MG63 (cell line): ENCODE results near the gene CDKN2AIPNL. TPM values are rescaled to one million over a fixed set of nuclear protein-coding genes. Genes with fewer than 3 reads are reported as not detected.
A peak's percentile ranks its signal among the peaks of the same experiment; 100 is the strongest.

Experiments
- DNase-seq: peaks from one replicate; pipeline ENCODE4 v3.0.0-alpha.2; 2020
- H3K27me3 ChIP-seq: fragments of 250-450 bp; sonication (Bioruptor Pico); 2 replicates; pipeline ENCODE4 v1.5.1; 2020; ENCODE audit warnings: mild to moderate bottlenecking, moderate library complexity
- H3K36me3 ChIP-seq: fragments of 250-450 bp; sonication (Bioruptor Pico); 2 replicates; pipeline ENCODE4 v1.5.1; 2020; ENCODE audit warnings: mild to moderate bottlenecking, moderate library complexity
- H3K4me3 ChIP-seq: fragments of 250-450 bp; sonication (Bioruptor Pico); 2 replicates; pipeline ENCODE4 v1.5.1; 2020; ENCODE audit warnings: mild to moderate bottlenecking, moderate library complexity
- H3K9me3 ChIP-seq: fragments of 250-450 bp; sonication (Bioruptor Pico); 2 replicates; pipeline ENCODE4 v1.5.1; 2020; ENCODE audit warnings: mild to moderate bottlenecking, moderate library complexity
- total RNA-seq: library from RNA; depleted of rRNA; stranded (reverse); fragments of >200 nt; shearing (Covaris generic); gene quantifications from 2 replicates; pipeline ENCODE4 v1.2.3, GENCODE V29; 2014; ENCODE audit warnings: low replicate concordance

Gene CDKN2AIPNL
- total RNA-seq, 1 experiment from 2014 or later = 116 TPM

DNA sequence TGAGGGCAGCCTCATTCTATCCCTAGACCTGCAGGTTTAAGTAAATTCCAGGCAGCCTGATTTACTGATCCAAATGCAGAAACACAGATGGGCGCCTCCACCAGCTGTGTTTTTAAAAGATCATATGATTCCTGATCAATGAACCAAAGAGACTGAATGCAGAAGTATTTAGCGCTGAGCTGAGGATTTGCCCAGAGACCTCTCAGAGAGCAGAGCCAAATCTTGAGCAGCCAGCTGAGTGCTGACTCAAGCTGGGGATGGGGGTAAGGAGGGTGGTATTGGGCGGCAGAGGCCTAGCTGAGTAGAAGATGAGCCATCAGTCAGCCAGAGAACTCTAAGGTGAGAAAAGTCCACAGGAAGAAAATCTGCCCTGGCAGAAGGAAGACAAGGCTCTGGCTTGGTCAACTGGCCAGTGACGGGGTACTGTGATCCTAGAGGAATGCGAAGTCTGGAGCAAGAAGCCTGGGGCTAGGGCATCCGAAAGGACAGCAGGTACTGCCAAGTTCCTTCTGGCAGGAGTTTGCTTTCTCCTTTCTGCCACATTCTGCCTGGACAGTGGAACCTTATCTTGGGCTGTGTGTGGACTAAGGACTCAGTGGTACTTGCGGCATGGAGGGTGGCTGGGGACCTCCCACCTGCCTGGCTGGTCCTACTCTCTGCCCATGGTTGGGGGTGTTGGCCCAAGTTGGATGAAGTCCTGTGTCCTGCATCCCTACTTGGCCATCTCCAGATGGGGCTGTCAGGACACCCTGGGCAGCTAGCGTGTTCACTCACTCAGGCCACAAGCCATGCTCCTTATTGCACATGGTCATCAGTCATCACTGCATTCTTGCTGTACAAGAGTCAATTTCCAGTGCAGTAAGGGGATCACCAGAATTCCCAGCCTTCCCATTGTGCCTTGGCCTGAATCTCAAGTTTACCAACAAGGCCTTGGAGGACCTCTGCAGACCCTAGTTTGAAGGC lies 34.5 kb upstream of the CDKN2AIPNL start:
- Histone ChIP-seq H3K9me3 (0 out of 2 replicates have a peak, but pooled peaks cover 5% of the 10 kb centered on the region), H3K36me3 (no peaks in the 10 kb centered on the region), H3K4me3 (no peak overlapping the region), H3K27me3 (no peaks in the 10 kb centered on the region)
- peak; percentile 55 for DNase-seq

DNA sequence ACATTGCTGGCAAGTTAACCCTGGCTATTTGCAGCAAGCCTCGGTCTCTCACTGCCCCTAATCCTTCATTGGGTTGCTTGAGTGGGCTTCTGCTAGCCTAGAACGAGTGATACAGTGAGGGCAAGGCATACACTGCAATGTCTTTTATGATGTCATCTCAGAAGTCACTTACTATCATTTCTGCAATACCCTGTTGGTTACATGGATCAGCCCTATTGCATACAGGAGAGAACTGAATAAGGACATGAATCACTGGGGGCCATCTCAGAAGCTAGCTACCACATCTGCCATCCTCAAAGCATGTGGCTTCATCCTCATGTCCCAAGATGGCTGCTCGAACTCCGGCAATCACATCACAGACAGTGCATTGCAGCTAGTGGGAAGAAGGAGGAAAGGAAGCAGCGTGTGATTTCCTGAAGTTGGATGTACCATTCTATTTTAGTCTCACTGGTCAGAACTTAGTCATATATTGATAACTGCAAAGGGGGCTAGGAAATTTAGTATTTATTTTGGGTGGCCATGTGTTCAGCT lies 33.3 kb upstream of the CDKN2AIPNL start:
- Histone ChIP-seq H3K4me3 (no peak overlapping the region), H3K36me3 (no peaks in the 10 kb centered on the region), H3K27me3 (no peaks in the 10 kb centered on the region), H3K9me3 (0 out of 2 replicates have a peak, but pooled peaks cover 5% of the 10 kb centered on the region)
- DNase-seq = no peak

- Histone ChIP-seq H3K4me3 (no peak overlapping the region), H3K36me3 (no peaks in the 10 kb centered on the region), H3K9me3 (0 out of 2 replicates have a peak, but pooled peaks cover 5% of the 10 kb centered on the region), H3K27me3 (no peaks in the 10 kb centered on the region)
- DNase-seq = no peak
These were observed 28.6 kb upstream of the CDKN2AIPNL start for GRCh38 chr5:134440201-134440755.

GRCh38 chr5:134439210-134439654 lies 27.6 kb upstream of the CDKN2AIPNL start:
- H3K27me3 ChIP-seq = no peaks in the 10 kb centered on the region
- no peak overlapping the region for H3K4me3 ChIP-seq
- 0 out of 2 replicates have a peak, but pooled peaks cover 5% of the 10 kb centered on the region for H3K9me3 ChIP-seq
- H3K36me3 ChIP-seq = no peaks in the 10 kb centered on the region
- peak; percentile 96 for DNase-seq

- Histone ChIP-seq H3K9me3 (0 out of 2 replicates have a peak, but pooled peaks cover 5% of the 10 kb centered on the region), H3K27me3 (no peaks in the 10 kb centered on the region), H3K4me3 (no peak overlapping the region), H3K36me3 (no peaks in the 10 kb centered on the region)
- peak; percentile 41 for DNase-seq
These were observed 27.0 kb upstream of the CDKN2AIPNL start for GRCh38 chr5:134438721-134439123.

- Histone ChIP-seq H3K9me3 (no peaks in the 10 kb centered on the region), H3K4me3 (no peak overlapping the region), H3K27me3 (no peaks in the 10 kb centered on the region), H3K36me3 (no peaks in the 10 kb centered on the region)
- peak; percentile 94 for DNase-seq
These were observed 26.3 kb upstream of the CDKN2AIPNL start for GRCh38 chr5:134437847-134438581.

DNA sequence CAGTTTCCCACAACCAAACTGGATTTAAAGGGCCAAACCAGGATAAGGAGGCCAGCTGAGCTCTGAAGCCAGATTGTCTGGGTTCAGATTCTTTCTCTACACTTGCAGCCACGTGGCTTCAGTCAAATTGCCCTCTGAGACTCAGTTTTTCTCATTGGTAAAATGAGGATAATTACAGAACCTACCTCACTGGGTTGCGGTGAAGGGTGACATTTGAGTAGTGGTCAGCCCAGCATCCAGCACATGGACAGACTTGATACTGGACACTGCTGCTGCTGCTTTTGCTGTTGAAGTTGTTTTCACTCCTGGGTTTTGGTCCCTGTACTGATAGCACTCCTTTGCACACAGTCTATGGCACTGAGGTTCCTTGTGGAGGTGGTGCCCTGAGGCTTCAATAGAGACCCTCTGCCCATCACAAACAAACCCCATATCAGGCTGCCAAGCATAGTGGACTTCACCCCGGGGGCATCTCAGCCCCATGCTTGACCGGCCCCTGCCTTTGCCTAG lies 25.7 kb upstream of the CDKN2AIPNL start:
- DNase-seq = no peak
- Histone ChIP-seq H3K27me3 (no peaks in the 10 kb centered on the region), H3K4me3 (no peak overlapping the region), H3K9me3 (no peaks in the 10 kb centered on the region), H3K36me3 (no peaks in the 10 kb centered on the region)

GRCh38 chr5:134436523-134437339 lies 25.1 kb upstream of the CDKN2AIPNL start:
- Histone ChIP-seq H3K4me3 (no peak overlapping the region; the same call in 1 of the 2 replicates), H3K36me3 (no peaks in the 10 kb centered on the region), H3K9me3 (no peaks in the 10 kb centered on the region), H3K27me3 (no peaks in the 10 kb centered on the region)
- peak; percentile 97 for DNase-seq

GRCh38 chr5:134435560-134435959 lies 23.9 kb upstream of the CDKN2AIPNL start:
- Histone ChIP-seq H3K4me3 (no peak overlapping the region), H3K9me3 (no peaks in the 10 kb centered on the region), H3K27me3 (no peaks in the 10 kb centered on the region), H3K36me3 (no peaks in the 10 kb centered on the region)
- peak; percentile 88 for DNase-seq

- Histone ChIP-seq H3K27me3 (no peaks in the 10 kb centered on the region), H3K36me3 (no peaks in the 10 kb centered on the region), H3K9me3 (no peaks in the 10 kb centered on the region), H3K4me3 (no peak overlapping the region)
- no peak for DNase-seq
These were observed 21.1 kb upstream of the CDKN2AIPNL start for GRCh38 chr5:134432677-134433359.

GRCh38 chr5:134432174-134432573 lies 20.5 kb upstream of the CDKN2AIPNL start:
- H3K4me3 ChIP-seq = no peak overlapping the region
- no peaks in the 10 kb centered on the region for H3K9me3 ChIP-seq
- H3K27me3 ChIP-seq = no peaks in the 10 kb centered on the region
- no peak for DNase-seq
- no peaks in the 10 kb centered on the region for H3K36me3 ChIP-seq

- H3K9me3 ChIP-seq = no peaks in the 10 kb centered on the region
- H3K36me3 ChIP-seq = no peaks in the 10 kb centered on the region
- H3K4me3 ChIP-seq = no peak overlapping the region
- H3K27me3 ChIP-seq = no peaks in the 10 kb centered on the region
- DNase-seq = no peak
These were observed 18.4 kb upstream of the CDKN2AIPNL start for GRCh38 chr5:134430001-134430569.

- Histone ChIP-seq H3K36me3 (no peaks in the 10 kb centered on the region), H3K27me3 (no peaks in the 10 kb centered on the region), H3K4me3 (no peak overlapping the region), H3K9me3 (no peaks in the 10 kb centered on the region)
- no peak for DNase-seq
These were observed 15.9 kb upstream of the CDKN2AIPNL start for GRCh38 chr5:134427540-134428041.

GRCh38 chr5:134426361-134426760 lies 14.7 kb upstream of the CDKN2AIPNL start:
- H3K4me3 ChIP-seq = no peak overlapping the region

GRCh38 chr5:134423376-134423775 lies 11.7 kb upstream of the CDKN2AIPNL start:
- Histone ChIP-seq H3K4me3 (no peak overlapping the region), H3K27me3 (no peaks in the 10 kb centered on the region), H3K36me3 (no peaks in the 10 kb centered on the region), H3K9me3 (peaks cover 3% of the 10 kb centered on the region; the same call in 1 of the 2 replicates)
- no peak for DNase-seq

More at GRCh38 chr5:134426361-134426760, 14.7 kb upstream of the CDKN2AIPNL start:
- no peak for DNase-seq
- Histone ChIP-seq H3K36me3 (no peaks in the 10 kb centered on the region), H3K27me3 (no peaks in the 10 kb centered on the region), H3K9me3 (no peaks in the 10 kb centered on the region)
